Measurements from ENCODE around the gene ELOVL5. TPM values are rescaled to one million over a fixed set of nuclear protein-coding genes. Genes with fewer than 3 reads are reported as not detected.
"Not testable (repeated sequence)": the region's sequence is repeated elsewhere in the genome, so short reads cannot be mapped to it uniquely, and the experiment has no call there.

ELOVL5 gene
- total RNA-seq, 1 donor from 2014 or later: 109 TPM

GRCh38 chr6:53360093-53360912 is 11.6 kb upstream of the ELOVL5 start:
- no peak for DNase-seq (ENCODE audit: extremely low read depth, low read depth, low spot score)

- no peak for DNase-seq (ENCODE audit: extremely low read depth, low read depth, low spot score)
Observed at GRCh38 chr6:53359843-53360092, 11.0 kb upstream of the ELOVL5 start.

- DNase-seq (ENCODE audit: extremely low read depth, low read depth, low spot score): no peak
Observed at GRCh38 chr6:53359095-53359842, 10.5 kb upstream of the ELOVL5 start.

GRCh38 chr6:53358440-53359094 is 9.8 kb upstream of the ELOVL5 start:
- no peak for DNase-seq (ENCODE audit: extremely low read depth, low read depth, low spot score)

DNA sequence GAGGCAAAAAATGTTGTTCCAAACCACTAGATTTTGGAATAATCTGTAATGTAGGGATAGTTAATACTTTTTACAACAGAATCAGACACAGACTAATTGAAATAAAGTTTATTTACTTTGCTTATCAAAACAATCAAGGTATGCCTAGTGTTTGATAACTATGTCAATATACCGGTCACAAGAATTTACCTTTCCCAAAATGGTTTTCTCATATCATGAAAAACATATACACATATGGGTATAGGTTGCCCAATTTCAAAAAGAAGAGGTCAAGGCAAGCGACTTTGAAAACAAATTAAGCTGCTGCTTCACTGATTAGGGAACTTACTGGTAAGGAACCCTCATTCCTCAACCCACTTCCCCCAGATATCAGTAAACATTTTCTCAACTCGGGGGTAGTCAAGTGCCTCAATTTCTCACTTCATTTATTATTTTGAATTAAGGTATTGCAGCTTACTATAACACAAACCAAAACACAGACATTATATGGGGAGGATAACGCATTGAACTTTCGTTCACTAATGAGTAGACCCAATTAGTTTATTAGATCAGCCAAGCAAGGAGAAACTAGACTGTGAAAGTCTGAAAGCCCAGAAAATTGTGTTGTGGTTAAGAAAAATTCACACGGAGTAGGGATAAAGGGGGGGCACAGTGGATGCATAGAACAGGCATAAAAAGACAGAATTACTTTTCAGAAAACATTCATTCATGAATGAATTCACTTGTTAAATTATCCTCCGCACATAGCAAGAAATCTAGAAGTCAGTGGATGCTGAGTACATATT is 9.0 kb upstream of the ELOVL5 start:
- no peak for DNase-seq (ENCODE audit: extremely low read depth, low read depth, low spot score)

GRCh38 chr6:53353624-53354023 is 4.9 kb upstream of the ELOVL5 start:
- no peak for DNase-seq (ENCODE audit: extremely low read depth, low read depth, low spot score)

GRCh38 chr6:53352360-53352759 is 3.6 kb upstream of the ELOVL5 start:
- DNase-seq (ENCODE audit: extremely low read depth, low read depth, low spot score): no peak

DNA sequence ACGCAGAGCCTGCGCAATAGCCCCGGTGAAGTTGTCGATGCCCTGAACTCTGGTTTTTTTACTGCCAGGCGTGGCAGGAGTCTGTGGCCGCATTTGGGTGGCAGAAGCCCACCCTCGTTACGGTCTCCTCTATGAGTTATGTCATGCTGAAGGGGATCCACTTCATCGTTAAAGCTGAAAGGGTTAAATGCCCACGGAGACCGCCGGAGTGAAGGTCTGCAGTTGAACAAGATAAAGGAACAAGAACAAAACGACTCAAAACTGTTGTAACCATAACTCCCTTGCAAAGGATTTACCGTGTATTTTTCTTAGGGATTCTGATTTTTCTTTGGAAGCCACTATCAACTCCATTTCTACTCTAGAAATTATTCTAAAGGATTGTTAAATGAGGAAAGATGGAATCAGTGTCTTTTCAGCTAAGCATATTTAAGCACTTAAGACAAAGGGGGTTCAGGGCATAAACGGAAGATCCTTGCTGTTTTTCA is 501 bp upstream of the ELOVL5 start:
- DNase-seq (ENCODE audit: extremely low read depth, low read depth, low spot score): no peak

DNA sequence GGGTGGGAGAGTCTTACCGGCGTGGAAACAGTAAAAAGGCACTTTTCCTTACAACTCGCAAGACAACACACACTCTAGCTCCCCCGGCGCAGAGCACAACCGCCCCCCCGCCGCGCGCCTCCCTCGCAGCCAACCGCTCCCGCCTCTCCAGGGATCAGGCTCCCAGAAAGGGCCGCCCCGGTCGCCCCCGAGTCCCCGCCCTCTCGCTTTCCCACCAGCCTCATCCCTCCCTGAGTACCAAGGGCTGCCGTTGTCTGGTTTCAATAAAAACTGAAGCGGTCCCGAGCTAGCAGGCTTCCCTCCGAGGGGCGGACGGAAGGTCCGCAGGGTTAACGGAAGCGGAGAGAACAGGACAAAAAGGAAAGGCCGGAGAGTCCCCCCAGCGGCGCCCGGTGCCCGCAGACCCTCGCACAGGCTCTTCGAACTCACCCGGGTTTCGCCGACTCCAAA is 804 bp downstream of the ELOVL5 start:
- DNase-seq (ENCODE audit: extremely low read depth, low read depth, low spot score): no peak

GRCh38 chr6:53347250-53347920 is 1.4 kb downstream of the ELOVL5 start:
- DNase-seq (ENCODE audit: extremely low read depth, low read depth, low spot score): no peak

DNA sequence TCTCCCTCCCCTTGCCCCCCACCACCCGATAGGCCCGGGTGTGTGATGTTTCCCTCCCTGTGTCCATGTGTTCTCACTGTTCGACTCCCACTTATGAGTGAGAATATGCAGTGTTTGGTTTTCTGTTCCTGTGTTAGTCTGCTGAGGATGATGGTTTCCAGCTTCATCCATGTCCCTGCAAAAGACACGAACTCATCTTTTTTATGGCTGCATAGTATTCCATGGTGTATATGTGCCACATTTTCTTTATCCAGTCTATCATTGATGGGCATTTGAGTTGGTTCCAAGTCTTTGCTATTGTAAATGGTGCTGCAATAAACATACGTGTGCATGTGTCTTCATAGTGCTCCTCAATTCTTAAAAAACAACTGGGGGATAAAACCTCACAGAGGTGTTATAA is 2.7 kb downstream of the ELOVL5 start:
- DNase-seq (ENCODE audit: extremely low read depth, low read depth, low spot score): not testable (repeated sequence)

GRCh38 chr6:53344969-53345368 is 3.8 kb downstream of the ELOVL5 start:
- no peak for DNase-seq (ENCODE audit: extremely low read depth, low read depth, low spot score)

DNA sequence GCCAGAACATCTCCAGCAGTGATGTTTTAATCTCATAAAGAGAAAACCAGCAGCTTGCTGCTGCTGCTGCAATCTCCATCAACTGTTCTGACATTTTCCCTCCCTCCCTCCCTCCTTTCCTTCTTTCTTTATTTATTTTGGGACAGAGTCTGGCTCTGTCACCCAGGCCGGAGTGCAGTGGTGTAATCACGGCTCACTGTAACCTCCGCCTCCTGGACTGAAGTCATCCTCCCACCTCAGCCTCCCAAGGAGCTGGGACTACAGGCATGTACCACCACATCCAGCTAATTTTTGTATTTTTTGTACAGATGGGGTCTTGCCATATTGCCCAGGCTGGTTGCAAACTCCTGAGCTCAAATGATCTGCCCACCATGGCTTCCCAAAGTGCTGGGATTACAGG is 5.7 kb downstream of the ELOVL5 start:
- no peak for DNase-seq (ENCODE audit: extremely low read depth, low read depth, low spot score)

DNA sequence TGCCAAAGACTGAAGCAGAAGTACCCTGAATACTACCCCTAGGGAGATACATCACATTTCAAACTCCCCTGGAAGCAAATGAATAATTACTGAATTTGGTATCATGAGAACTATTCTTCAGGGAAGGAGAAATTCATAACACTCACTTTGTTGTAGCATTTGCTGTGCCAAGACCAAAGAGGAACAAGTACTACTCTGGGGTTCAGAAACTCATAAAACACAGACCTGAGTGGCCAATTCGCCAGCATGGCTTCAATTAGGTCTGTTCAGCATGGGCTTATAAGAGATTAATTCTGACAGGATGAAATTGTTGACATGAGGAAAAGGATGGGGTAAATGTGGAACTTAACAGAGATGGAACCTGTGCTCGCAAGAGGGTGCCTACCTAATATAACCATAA is 6.5 kb downstream of the ELOVL5 start:
- no peak for DNase-seq (ENCODE audit: extremely low read depth, low read depth, low spot score)

DNA sequence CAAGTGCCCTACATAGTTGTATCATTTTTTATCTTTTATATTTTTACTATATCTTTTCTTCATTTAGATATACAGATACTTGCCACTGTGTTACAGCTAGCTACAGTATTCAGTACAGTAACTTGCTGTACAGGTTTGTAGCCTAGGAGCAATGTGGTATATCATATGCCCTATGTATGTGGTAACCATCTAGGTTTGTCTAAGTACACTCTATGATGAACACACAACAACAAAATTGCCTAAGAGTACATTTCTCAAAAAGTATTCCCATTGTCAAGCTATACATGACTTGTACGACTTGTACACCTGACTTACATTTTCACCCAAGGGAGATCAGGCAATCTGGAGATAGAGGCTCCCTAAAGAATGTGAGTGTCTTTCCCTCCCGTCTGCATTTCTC is 8.2 kb downstream of the ELOVL5 start:
- DNase-seq (ENCODE audit: extremely low read depth, low read depth, low spot score): no peak

DNA sequence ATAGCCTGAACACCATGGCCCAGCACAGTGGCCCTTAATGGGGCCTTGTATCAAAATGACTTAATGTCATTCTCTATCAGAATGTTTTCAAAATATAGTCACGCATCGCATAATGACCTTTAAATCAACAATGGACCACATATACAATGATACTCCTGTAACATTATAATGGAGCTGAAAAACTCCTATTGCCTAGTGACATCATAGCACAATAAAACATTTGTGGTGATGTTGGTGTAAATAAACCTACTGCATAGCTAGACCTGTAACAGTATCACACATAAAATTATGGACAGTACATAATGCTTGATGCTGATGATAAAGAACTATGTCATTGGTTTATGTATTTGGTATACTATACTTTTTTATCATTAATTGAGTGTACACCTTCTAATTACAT is 9.3 kb downstream of the ELOVL5 start:
- no peak for DNase-seq (ENCODE audit: extremely low read depth, low read depth, low spot score)

GRCh38 chr6:53338304-53338703 is 10.4 kb downstream of the ELOVL5 start:
- DNase-seq (ENCODE audit: extremely low read depth, low read depth, low spot score): no peak

DNA sequence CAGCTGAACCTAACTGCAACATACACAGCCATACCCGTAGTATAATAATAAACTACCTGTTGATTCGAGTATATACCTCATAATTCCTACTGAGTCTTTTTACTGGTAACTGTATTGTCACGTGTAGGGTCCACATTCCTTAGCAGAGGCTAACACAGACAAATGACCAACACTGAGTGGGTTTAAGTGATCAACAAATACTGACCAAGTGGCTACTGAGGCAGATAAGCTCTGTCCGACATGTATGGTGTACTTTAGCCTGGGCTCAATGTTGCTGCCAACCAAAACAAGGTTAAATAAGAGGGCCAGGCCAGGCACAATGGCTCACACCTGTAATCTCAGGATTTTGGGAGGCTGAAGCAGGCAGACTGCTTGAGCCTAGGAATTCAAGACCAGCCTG is 12.7 kb downstream of the ELOVL5 start:
- DNase-seq (ENCODE audit: extremely low read depth, low read depth, low spot score): no peak

- DNase-seq (ENCODE audit: extremely low read depth, low read depth, low spot score): no peak
Observed at GRCh38 chr6:53335224-53335994, 13.3 kb downstream of the ELOVL5 start.
